Activated CD8-positive, alpha-beta memory T cell treated with anti-CD3 and anti-CD28 coated beads for 24 hours (primary cell): ENCODE measurements around the gene PTDSS2.

Source experiments
- DNase-seq: peaks from one replicate; pipeline ENCODE4 v3.0.0-alpha.2; 2020

The PTDSS2 gene

GRCh38 chr11:471468-472145, 21.5 kb downstream of the PTDSS2 start:
- no peak for DNase-seq

GRCh38 chr11:472272-472671, 22.2 kb downstream of the PTDSS2 start:
- DNase-seq = no peak

GRCh38 chr11:472816-473215, 22.7 kb downstream of the PTDSS2 start:
- DNase-seq = no peak

- no peak for DNase-seq
Measured at GRCh38 chr11:473415-473814, 23.3 kb downstream of the PTDSS2 start.

GRCh38 chr11:473962-474785, 24.1 kb downstream of the PTDSS2 start:
- no peak for DNase-seq

- DNase-seq = no peak
Measured at GRCh38 chr11:474914-475506, 24.9 kb downstream of the PTDSS2 start.

- no peak for DNase-seq
Measured at GRCh38 chr11:475941-476340, 25.9 kb downstream of the PTDSS2 start.

- no peak for DNase-seq
Measured at GRCh38 chr11:476416-476815, 26.3 kb downstream of the PTDSS2 start.

GRCh38 chr11:477052-477715, 27.1 kb downstream of the PTDSS2 start:
- no peak for DNase-seq

- no peak for DNase-seq
Measured at GRCh38 chr11:479311-479710, 29.2 kb downstream of the PTDSS2 start.

- no peak for DNase-seq
Measured at GRCh38 chr11:484616-485015, 34.5 kb downstream of the PTDSS2 start.

GRCh38 chr11:486189-486588, 36.1 kb downstream of the PTDSS2 start:
- no peak for DNase-seq

GRCh38 chr11:487571-488021, 37.5 kb downstream of the PTDSS2 start:
- DNase-seq = no peak

GRCh38 chr11:488062-488461, 38.0 kb downstream of the PTDSS2 start:
- DNase-seq = no peak

- no peak for DNase-seq
Measured at GRCh38 chr11:488579-488978, 38.5 kb downstream of the PTDSS2 start.

GRCh38 chr11:488992-489391, 38.9 kb downstream of the PTDSS2 start:
- DNase-seq = no peak

GRCh38 chr11:489610-490185, 39.6 kb downstream of the PTDSS2 start:
- no peak for DNase-seq

GRCh38 chr11:490186-490929, 40.3 kb downstream of the PTDSS2 start:
- DNase-seq = no peak

GRCh38 chr11:490930-491260, 40.8 kb downstream of the PTDSS2 start:
- no peak for DNase-seq

GRCh38 chr11:491358-491757, 41.3 kb downstream of the PTDSS2 start:
- DNase-seq = no peak

GRCh38 chr11:492427-493226, 42.5 kb downstream of the PTDSS2 start:
- DNase-seq = no peak
